OCI-LY3 (cell line): ENCODE measurements around the gene IL18.

Source experiments
- EZH2phosphoT487 ChIP-seq: fragments of 200-600 bp; shearing (Covaris generic); IDR thresholded peaks from 2 replicates; pipeline ENCODE4 v1.6.1; 2018; ENCODE audit warnings: antibody characterized with exemption, mixed run types, low read depth
- TF ChIP-seq, protein P1 (sequence below): fragments of 200-600, 300-600 bp; sonication (generic); IDR thresholded peaks from 2 replicates; pipeline ENCODE4 v1.5.1; 2014; ENCODE audit warnings: antibody characterized with exemption, low read length, low read depth

- TF ChIP-seq, protein P1, sequence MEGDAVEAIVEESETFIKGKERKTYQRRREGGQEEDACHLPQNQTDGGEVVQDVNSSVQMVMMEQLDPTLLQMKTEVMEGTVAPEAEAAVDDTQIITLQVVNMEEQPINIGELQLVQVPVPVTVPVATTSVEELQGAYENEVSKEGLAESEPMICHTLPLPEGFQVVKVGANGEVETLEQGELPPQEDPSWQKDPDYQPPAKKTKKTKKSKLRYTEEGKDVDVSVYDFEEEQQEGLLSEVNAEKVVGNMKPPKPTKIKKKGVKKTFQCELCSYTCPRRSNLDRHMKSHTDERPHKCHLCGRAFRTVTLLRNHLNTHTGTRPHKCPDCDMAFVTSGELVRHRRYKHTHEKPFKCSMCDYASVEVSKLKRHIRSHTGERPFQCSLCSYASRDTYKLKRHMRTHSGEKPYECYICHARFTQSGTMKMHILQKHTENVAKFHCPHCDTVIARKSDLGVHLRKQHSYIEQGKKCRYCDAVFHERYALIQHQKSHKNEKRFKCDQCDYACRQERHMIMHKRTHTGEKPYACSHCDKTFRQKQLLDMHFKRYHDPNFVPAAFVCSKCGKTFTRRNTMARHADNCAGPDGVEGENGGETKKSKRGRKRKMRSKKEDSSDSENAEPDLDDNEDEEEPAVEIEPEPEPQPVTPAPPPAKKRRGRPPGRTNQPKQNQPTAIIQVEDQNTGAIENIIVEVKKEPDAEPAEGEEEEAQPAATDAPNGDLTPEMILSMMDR, result no peak
- TF ChIP-seq EZH2phosphoT487, result no peak
Observed at GRCh38 chr11:112156956-112157766, 6.7 kb downstream of the IL18 start.
